ENCODE results near the gene PPT2.

PPT2 gene

GRCh38 chr6:32168807-32169591 is 15.1 kb downstream of the PPT2 start:
- Histone ChIP-seq H3K79me1 (replicated peaks; ENCODE audit: low read length, poor library complexity, severe bottlenecking) (peaks cover 22% of the 10 kb centered on the region), H2AK5ac (ENCODE audit: low read length, severe bottlenecking) (no peak overlapping the region), H3K9ac (ENCODE audit: low read length) (no peak overlapping the region), H3K23ac (ENCODE audit: low read length in 2 of 2) (no peak overlapping the region), H3K14ac (ENCODE audit: low read length in 2 of 2) (no peak overlapping the region), H3K4me1 (ENCODE audit: control insufficient read depth, insufficient read depth, low read depth, low read length) (peaks cover 15% of the 10 kb centered on the region), H2BK12ac (ENCODE audit: low read length in 2 of 2) (no peak overlapping the region), H4K8ac (ENCODE audit: low read length) (no peak overlapping the region), H3K4ac (ENCODE audit: low read depth in 1 of 2, low read length in 2 of 2) (no peak overlapping the region), H2BK5ac (ENCODE audit: low read depth, low read length, poor library complexity, severe bottlenecking) (no peak overlapping the region), H2AFZ (ENCODE audit: low read depth, low read length) (no peak overlapping the region), H2BK120ac (ENCODE audit: low read depth, low read length) (no peak overlapping the region), H3K9me3 (ENCODE audit: control insufficient read depth, low read length) (no peaks in the 10 kb centered on the region), H3K36me3 (ENCODE audit: control insufficient read depth in 1 of 2, insufficient read depth in 2 of 2, low read depth in 1 of 2, low read length in 2 of 2) (peaks cover 61 to 64% of the 10 kb centered on the region in 2 experiments), H3K4me2 (ENCODE audit: low read length, poor library complexity, severe bottlenecking) (no peak overlapping the region), H2BK15ac (ENCODE audit: low read depth, poor library complexity, severe bottlenecking) (no peak overlapping the region), H3K27me3 (ENCODE audit: control insufficient read depth in 1 of 2, insufficient read depth in 1 of 2, low read length in 2 of 2) (no peaks in the 10 kb centered on the region), H3K27ac (ENCODE audit: low read length, poor library complexity, severe bottlenecking) (no peak overlapping the region), H3K18ac (ENCODE audit: low read depth in 1 of 2, low read length in 2 of 2) (no peak overlapping the region), H3K4me3 (ENCODE audit: insufficient read depth in 1 of 2, low read depth in 1 of 2, low read length in 2 of 2) (no peak overlapping the region), H4K91ac (ENCODE audit: low read length) (no peak overlapping the region)
- WGBS, result 94% methylated on average over 11 of the region's 11 CpGs
- no peak for DNase-seq

GRCh38 chr6:32170294-32170693 is 16.4 kb downstream of the PPT2 start:
- Histone ChIP-seq H3K79me1 (replicated peaks; ENCODE audit: low read length, poor library complexity, severe bottlenecking) (peaks cover 27% of the 10 kb centered on the region), H3K36me3 (ENCODE audit: control insufficient read depth in 1 of 2, insufficient read depth in 2 of 2, low read depth in 1 of 2, low read length in 2 of 2) (peaks cover 55 to 59% of the 10 kb centered on the region in 2 experiments), H3K14ac (ENCODE audit: low read length in 2 of 2) (no peak overlapping the region), H2BK12ac (ENCODE audit: low read length in 2 of 2) (no peak overlapping the region), H3K27ac (ENCODE audit: low read length, poor library complexity, severe bottlenecking) (no peak overlapping the region), H3K4me3 (ENCODE audit: insufficient read depth in 1 of 2, low read depth in 1 of 2, low read length in 2 of 2) (no peak overlapping the region), H2AFZ (ENCODE audit: low read depth, low read length) (no peak overlapping the region), H3K18ac (ENCODE audit: low read depth in 1 of 2, low read length in 2 of 2) (no peak overlapping the region), H3K27me3 (ENCODE audit: control insufficient read depth in 1 of 2, insufficient read depth in 1 of 2, low read length in 2 of 2) (no peaks in the 10 kb centered on the region), H3K4ac (ENCODE audit: low read depth in 1 of 2, low read length in 2 of 2) (no peak overlapping the region), H2AK5ac (ENCODE audit: low read length, severe bottlenecking) (no peak overlapping the region), H2BK15ac (ENCODE audit: low read depth, poor library complexity, severe bottlenecking) (no peak overlapping the region), H4K8ac (ENCODE audit: low read length) (no peak overlapping the region), H3K4me1 (ENCODE audit: control insufficient read depth, insufficient read depth, low read depth, low read length) (peaks cover 21% of the 10 kb centered on the region), H3K23ac (ENCODE audit: low read length in 2 of 2) (no peak overlapping the region), H4K91ac (ENCODE audit: low read length) (no peak overlapping the region), H2BK120ac (ENCODE audit: low read depth, low read length) (no peak overlapping the region), H3K9ac (ENCODE audit: low read length) (no peak overlapping the region), H3K4me2 (ENCODE audit: low read length, poor library complexity, severe bottlenecking) (no peak overlapping the region), H2BK5ac (ENCODE audit: low read depth, low read length, poor library complexity, severe bottlenecking) (no peak overlapping the region), H3K9me3 (ENCODE audit: control insufficient read depth, low read length) (no peaks in the 10 kb centered on the region)
- no peak for DNase-seq
- 84% methylated on average over 8 of the region's 11 CpGs for WGBS

- Histone ChIP-seq H4K8ac (ENCODE audit: low read length) (no peak overlapping the region), H3K9me3 (ENCODE audit: control insufficient read depth, low read length) (no peaks in the 10 kb centered on the region), H2BK5ac (ENCODE audit: low read depth, low read length, poor library complexity, severe bottlenecking) (no peak overlapping the region), H2AFZ (ENCODE audit: low read depth, low read length) (no peak overlapping the region), H3K18ac (ENCODE audit: low read depth in 1 of 2, low read length in 2 of 2) (no peak overlapping the region), H3K36me3 (ENCODE audit: control insufficient read depth in 1 of 2, insufficient read depth in 2 of 2, low read depth in 1 of 2, low read length in 2 of 2) (peaks cover 52% of the 10 kb centered on the region in 2 experiments), H2BK15ac (ENCODE audit: low read depth, poor library complexity, severe bottlenecking) (no peak overlapping the region), H3K4ac (ENCODE audit: low read depth in 1 of 2, low read length in 2 of 2) (no peak overlapping the region), H2BK120ac (ENCODE audit: low read depth, low read length) (no peak overlapping the region), H3K27ac (ENCODE audit: low read length, poor library complexity, severe bottlenecking) (no peak overlapping the region), H3K4me1 (ENCODE audit: control insufficient read depth, insufficient read depth, low read depth, low read length) (peaks cover 21% of the 10 kb centered on the region), H3K4me2 (ENCODE audit: low read length, poor library complexity, severe bottlenecking) (no peak overlapping the region), H3K14ac (ENCODE audit: low read length in 2 of 2) (peak overlapping the region in 1 of 2 experiments; percentile 37), H2BK12ac (ENCODE audit: low read length in 2 of 2) (peak overlapping the region in 1 of 2 experiments; percentile 17), H2AK5ac (ENCODE audit: low read length, severe bottlenecking) (no peak overlapping the region), H3K4me3 (ENCODE audit: insufficient read depth in 1 of 2, low read depth in 1 of 2, low read length in 2 of 2) (no peak overlapping the region), H3K23ac (ENCODE audit: low read length in 2 of 2) (no peak overlapping the region), H3K27me3 (ENCODE audit: control insufficient read depth in 1 of 2, insufficient read depth in 1 of 2, low read length in 2 of 2) (no peaks in the 10 kb centered on the region), H3K9ac (ENCODE audit: low read length) (no peak overlapping the region), H3K79me1 (replicated peaks; ENCODE audit: low read length, poor library complexity, severe bottlenecking) (peaks cover 28% of the 10 kb centered on the region), H4K91ac (ENCODE audit: low read length) (no peak overlapping the region)
- WGBS, result 99% methylated on average over 6 of the region's 6 CpGs
- DNase-seq, result no peak
Measured at GRCh38 chr6:32171234-32171633, 17.3 kb downstream of the PPT2 start.

GRCh38 chr6:32173051-32173727 is 19.2 kb downstream of the PPT2 start:
- Histone ChIP-seq H3K36me3 (ENCODE audit: control insufficient read depth in 1 of 2, insufficient read depth in 2 of 2, low read depth in 1 of 2, low read length in 2 of 2) (peaks cover 32% of the 10 kb centered on the region in 2 experiments), H3K23ac (ENCODE audit: low read length in 2 of 2) (no peak overlapping the region), H4K91ac (ENCODE audit: low read length) (no peak overlapping the region), H3K27me3 (ENCODE audit: control insufficient read depth in 1 of 2, insufficient read depth in 1 of 2, low read length in 2 of 2) (no peaks in the 10 kb centered on the region), H2BK5ac (ENCODE audit: low read depth, low read length, poor library complexity, severe bottlenecking) (no peak overlapping the region), H3K9ac (ENCODE audit: low read length) (no peak overlapping the region), H2BK15ac (ENCODE audit: low read depth, poor library complexity, severe bottlenecking) (peak overlapping the region; percentile 2), H3K18ac (ENCODE audit: low read depth in 1 of 2, low read length in 2 of 2) (no peak overlapping the region), H3K4ac (ENCODE audit: low read depth in 1 of 2, low read length in 2 of 2) (no peak overlapping the region), H3K79me1 (replicated peaks; ENCODE audit: low read length, poor library complexity, severe bottlenecking) (peaks cover 30% of the 10 kb centered on the region), H4K8ac (ENCODE audit: low read length) (no peak overlapping the region), H3K4me3 (ENCODE audit: insufficient read depth in 1 of 2, low read depth in 1 of 2, low read length in 2 of 2) (no peak overlapping the region), H2AK5ac (ENCODE audit: low read length, severe bottlenecking) (no peak overlapping the region), H3K4me1 (ENCODE audit: control insufficient read depth, insufficient read depth, low read depth, low read length) (peaks cover 23% of the 10 kb centered on the region), H2BK120ac (ENCODE audit: low read depth, low read length) (no peak overlapping the region), H3K14ac (ENCODE audit: low read length in 2 of 2) (no peak overlapping the region), H3K27ac (ENCODE audit: low read length, poor library complexity, severe bottlenecking) (no peak overlapping the region), H2BK12ac (ENCODE audit: low read length in 2 of 2) (peak overlapping the region in 1 of 2 experiments; percentile 25), H3K9me3 (ENCODE audit: control insufficient read depth, low read length) (no peaks in the 10 kb centered on the region), H2AFZ (ENCODE audit: low read depth, low read length) (no peak overlapping the region), H3K4me2 (ENCODE audit: low read length, poor library complexity, severe bottlenecking) (no peak overlapping the region)
- DNase-seq, result no peak
- WGBS, result 91% methylated on average over 4 of the region's 4 CpGs
